Astrocyte of the spinal cord (primary cell): ENCODE results near the gene NPPB.

Source experiments
- DNase-seq: peaks from one replicate; pipeline ENCODE4 v3.0.0; 2011; ENCODE audit warnings: low read depth, low spot score
- H3K4me3 ChIP-seq: 2 replicates; pipeline ENCODE4 v1.5.1; 2011; ENCODE audit warnings: low read depth, mild to moderate bottlenecking, low read length, moderate library complexity
- CTCF ChIP-seq: IDR thresholded peaks from 2 replicates; pipeline ENCODE4 v1.5.1; 2012; ENCODE audit warnings: low read depth, mild to moderate bottlenecking, low read length, inconsistent platforms
- in situ Hi-C: cut with HindIII; loops from 2 replicates; pipeline ENCODE4 v1.10.0; 2017; ENCODE audit warnings: low sequenced_read_pairs

The NPPB gene

GRCh38 chr1:11831945-11832725 lies 26.6 kb downstream of the NPPB start:
- in situ Hi-C loops: no loop called here
- DNase-seq: no peak
- H3K4me3 ChIP-seq: no peak overlapping the region

GRCh38 chr1:11828511-11828910 lies 30.2 kb downstream of the NPPB start:
- no peak overlapping the region for H3K4me3 ChIP-seq
- in situ Hi-C loops: no loop called here
- TF ChIP-seq CTCF: no peak
- no peak for DNase-seq

More at GRCh38 chr1:11831945-11832725, 26.6 kb downstream of the NPPB start:
- no peak for TF ChIP-seq CTCF

GRCh38 chr1:11826946-11827345 lies 31.8 kb downstream of the NPPB start:
- DNase-seq: no peak
- no peak overlapping the region for H3K4me3 ChIP-seq
- TF ChIP-seq CTCF: no peak
- in situ Hi-C loops: no loop called here

- no peak for DNase-seq
- no peak overlapping the region for H3K4me3 ChIP-seq
- TF ChIP-seq CTCF: no peak
- in situ Hi-C loops: no loop called here
Observed at GRCh38 chr1:11825131-11825530, 33.6 kb downstream of the NPPB start.

- in situ Hi-C loops: no loop called here
- TF ChIP-seq CTCF: no peak
- DNase-seq: peak; percentile 28
- no peak overlapping the region for H3K4me3 ChIP-seq
Observed at GRCh38 chr1:11823366-11824137, 35.2 kb downstream of the NPPB start.

- no peak overlapping the region for H3K4me3 ChIP-seq
- peak; percentile 12 for DNase-seq
- in situ Hi-C loops: no loop called here
- no peak for TF ChIP-seq CTCF
Observed at GRCh38 chr1:11822091-11822490, 36.7 kb downstream of the NPPB start.
